ENCODE data around the gene KRT77.

Gene KRT77

DNA sequence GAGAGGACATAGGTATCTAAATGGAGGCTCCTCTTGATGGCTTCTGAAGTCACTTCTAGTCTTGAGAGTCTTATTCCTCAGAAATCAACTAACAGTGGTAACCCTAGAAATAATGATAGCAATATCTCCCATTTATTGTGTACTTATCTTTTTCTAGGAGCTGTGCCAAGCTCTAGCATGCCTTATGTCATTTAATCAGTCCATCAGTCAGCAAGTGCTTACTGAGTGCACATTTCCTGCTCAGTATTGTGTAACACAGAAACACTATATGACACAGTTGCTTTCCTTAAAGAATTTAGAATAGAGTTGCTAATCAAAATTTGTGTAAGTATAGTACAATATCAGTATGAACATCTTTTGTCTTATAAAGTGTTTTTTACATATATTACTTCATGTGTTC lies 37.3 kb upstream of the KRT77 start (continued):
- no peak for TF ChIP-seq ZNF548 (tag by site-specific recombination; IDR thresholded peaks at IDR 0.05)
- no peak for TF ChIP-seq ZNF133 (tag by site-specific recombination; IDR thresholded peaks at IDR 0.05)
- TF ChIP-seq ZNF311 (tag by site-specific recombination; IDR thresholded peaks at IDR 0.05; ENCODE audit: borderline replicate concordance): no peak
- peak; percentile 72 for TF ChIP-seq ZNF629 (tag by site-specific recombination; IDR thresholded peaks at IDR 0.05)
- TF ChIP-seq KLF8 (tag by site-specific recombination; IDR thresholded peaks at IDR 0.05): no peak
- TF ChIP-seq ZBTB7A (tag by site-specific recombination; IDR thresholded peaks at IDR 0.05; ENCODE audit: low read depth): no peak
- no peak for TF ChIP-seq ZFP41 (tag by site-specific recombination; IDR thresholded peaks at IDR 0.05; ENCODE audit: borderline replicate concordance)
- no peak for TF ChIP-seq ZNF146 (tag by site-specific recombination; IDR thresholded peaks at IDR 0.05)
- 0 out of 2 replicates have a peak, but pooled peaks have one; percentile 46 for TF ChIP-seq ZXDB (tag by site-specific recombination; IDR thresholded peaks at IDR 0.05)
- TF ChIP-seq, protein P1, sequence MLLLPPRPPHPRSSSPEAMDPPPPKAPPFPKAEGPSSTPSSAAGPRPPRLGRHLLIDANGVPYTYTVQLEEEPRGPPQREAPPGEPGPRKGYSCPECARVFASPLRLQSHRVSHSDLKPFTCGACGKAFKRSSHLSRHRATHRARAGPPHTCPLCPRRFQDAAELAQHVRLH (tag by site-specific recombination; IDR thresholded peaks at IDR 0.05): no peak
- TF ChIP-seq, protein P2, sequence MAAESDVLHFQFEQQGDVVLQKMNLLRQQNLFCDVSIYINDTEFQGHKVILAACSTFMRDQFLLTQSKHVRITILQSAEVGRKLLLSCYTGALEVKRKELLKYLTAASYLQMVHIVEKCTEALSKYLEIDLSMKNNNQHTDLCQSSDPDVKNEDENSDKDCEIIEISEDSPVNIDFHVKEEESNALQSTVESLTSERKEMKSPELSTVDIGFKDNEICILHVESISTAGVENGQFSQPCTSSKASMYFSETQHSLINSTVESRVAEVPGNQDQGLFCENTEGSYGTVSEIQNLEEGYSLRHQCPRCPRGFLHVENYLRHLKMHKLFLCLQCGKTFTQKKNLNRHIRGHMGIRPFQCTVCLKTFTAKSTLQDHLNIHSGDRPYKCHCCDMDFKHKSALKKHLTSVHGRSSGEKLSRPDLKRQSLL (tag by site-specific recombination; IDR thresholded peaks at IDR 0.05): peak; percentile 39; the same call in 1 of the 2 replicates
- TF ChIP-seq ZNF555 (tag by site-specific recombination; conservative IDR thresholded peaks at IDR 0.05): no peak
- no peak for TF ChIP-seq ZNF596 (tag by site-specific recombination; IDR thresholded peaks at IDR 0.05)
- no peak for TF ChIP-seq ZNF223 (tag by site-specific recombination; IDR thresholded peaks at IDR 0.05)
- TF ChIP-seq, protein P3, sequence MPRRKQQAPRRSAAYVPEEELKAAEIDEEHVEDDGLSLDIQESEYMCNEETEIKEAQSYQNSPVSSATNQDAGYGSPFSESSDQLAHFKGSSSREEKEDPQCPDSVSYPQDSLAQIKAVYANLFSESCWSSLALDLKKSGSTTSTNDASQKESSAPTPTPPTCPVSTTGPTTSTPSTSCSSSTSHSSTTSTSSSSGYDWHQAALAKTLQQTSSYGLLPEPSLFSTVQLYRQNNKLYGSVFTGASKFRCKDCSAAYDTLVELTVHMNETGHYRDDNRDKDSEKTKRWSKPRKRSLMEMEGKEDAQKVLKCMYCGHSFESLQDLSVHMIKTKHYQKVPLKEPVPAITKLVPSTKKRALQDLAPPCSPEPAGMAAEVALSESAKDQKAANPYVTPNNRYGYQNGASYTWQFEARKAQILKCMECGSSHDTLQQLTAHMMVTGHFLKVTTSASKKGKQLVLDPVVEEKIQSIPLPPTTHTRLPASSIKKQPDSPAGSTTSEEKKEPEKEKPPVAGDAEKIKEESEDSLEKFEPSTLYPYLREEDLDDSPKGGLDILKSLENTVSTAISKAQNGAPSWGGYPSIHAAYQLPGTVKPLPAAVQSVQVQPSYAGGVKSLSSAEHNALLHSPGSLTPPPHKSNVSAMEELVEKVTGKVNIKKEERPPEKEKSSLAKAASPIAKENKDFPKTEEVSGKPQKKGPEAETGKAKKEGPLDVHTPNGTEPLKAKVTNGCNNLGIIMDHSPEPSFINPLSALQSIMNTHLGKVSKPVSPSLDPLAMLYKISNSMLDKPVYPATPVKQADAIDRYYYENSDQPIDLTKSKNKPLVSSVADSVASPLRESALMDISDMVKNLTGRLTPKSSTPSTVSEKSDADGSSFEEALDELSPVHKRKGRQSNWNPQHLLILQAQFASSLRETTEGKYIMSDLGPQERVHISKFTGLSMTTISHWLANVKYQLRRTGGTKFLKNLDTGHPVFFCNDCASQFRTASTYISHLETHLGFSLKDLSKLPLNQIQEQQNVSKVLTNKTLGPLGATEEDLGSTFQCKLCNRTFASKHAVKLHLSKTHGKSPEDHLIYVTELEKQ (tag by site-specific recombination; IDR thresholded peaks at IDR 0.05; ENCODE audit: borderline replicate concordance): peak; percentile 32; the same call in 1 of the 2 replicates
- TF ChIP-seq ZNF112 (tag by site-specific recombination; IDR thresholded peaks at IDR 0.05): no peak
- TF ChIP-seq KLF7 (tag by site-specific recombination; IDR thresholded peaks at IDR 0.05; ENCODE audit: borderline replicate concordance): no peak
- no peak for TF ChIP-seq ZNF514 (tag by site-specific recombination; IDR thresholded peaks at IDR 0.05)
- no peak for TF ChIP-seq SALL2 (tag by site-specific recombination; IDR thresholded peaks at IDR 0.05; ENCODE audit: borderline replicate concordance)
- TF ChIP-seq ZNF654 (tag by site-specific recombination; IDR thresholded peaks at IDR 0.05; ENCODE audit: low read depth): no peak
- TF ChIP-seq ZNF274 (IDR thresholded peaks at IDR 0.05; ENCODE audit: low read length): no peak
- no peak for TF ChIP-seq ZNF274 (tag by site-specific recombination; IDR thresholded peaks at IDR 0.05; ENCODE audit: borderline replicate concordance)
- TF ChIP-seq ZNF140 (tag by site-specific recombination; IDR thresholded peaks at IDR 0.05): no peak
- no peak for TF ChIP-seq ZBTB1 (tag by site-specific recombination; IDR thresholded peaks at IDR 0.05)
- no peak for TF ChIP-seq ZNF747 (tag by site-specific recombination; IDR thresholded peaks at IDR 0.05)
- no peak for TF ChIP-seq BCL11A (tag by site-specific recombination; IDR thresholded peaks at IDR 0.05; ENCODE audit: low read depth)
- TF ChIP-seq ZNF394 (tag by site-specific recombination; IDR thresholded peaks at IDR 0.05; ENCODE audit: borderline replicate concordance): no peak
- no peak for TF ChIP-seq ZNF624 (tag by site-specific recombination; IDR thresholded peaks at IDR 0.05)
- TF ChIP-seq, protein P4, sequence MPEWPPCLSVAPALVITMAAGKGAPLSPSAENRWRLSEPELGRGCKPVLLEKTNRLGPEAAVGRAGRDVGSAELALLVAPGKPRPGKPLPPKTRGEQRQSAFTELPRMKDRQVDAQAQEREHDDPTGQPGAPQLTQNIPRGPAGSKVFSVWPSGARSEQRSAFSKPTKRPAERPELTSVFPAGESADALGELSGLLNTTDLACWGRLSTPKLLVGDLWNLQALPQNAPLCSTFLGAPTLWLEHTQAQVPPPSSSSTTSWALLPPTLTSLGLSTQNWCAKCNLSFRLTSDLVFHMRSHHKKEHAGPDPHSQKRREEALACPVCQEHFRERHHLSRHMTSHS (tag by site-specific recombination; IDR thresholded peaks at IDR 0.05): no peak
- TF ChIP-seq, protein P5, sequence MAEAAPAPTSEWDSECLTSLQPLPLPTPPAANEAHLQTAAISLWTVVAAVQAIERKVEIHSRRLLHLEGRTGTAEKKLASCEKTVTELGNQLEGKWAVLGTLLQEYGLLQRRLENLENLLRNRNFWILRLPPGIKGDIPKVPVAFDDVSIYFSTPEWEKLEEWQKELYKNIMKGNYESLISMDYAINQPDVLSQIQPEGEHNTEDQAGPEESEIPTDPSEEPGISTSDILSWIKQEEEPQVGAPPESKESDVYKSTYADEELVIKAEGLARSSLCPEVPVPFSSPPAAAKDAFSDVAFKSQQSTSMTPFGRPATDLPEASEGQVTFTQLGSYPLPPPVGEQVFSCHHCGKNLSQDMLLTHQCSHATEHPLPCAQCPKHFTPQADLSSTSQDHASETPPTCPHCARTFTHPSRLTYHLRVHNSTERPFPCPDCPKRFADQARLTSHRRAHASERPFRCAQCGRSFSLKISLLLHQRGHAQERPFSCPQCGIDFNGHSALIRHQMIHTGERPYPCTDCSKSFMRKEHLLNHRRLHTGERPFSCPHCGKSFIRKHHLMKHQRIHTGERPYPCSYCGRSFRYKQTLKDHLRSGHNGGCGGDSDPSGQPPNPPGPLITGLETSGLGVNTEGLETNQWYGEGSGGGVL (tag by site-specific recombination; IDR thresholded peaks at IDR 0.05): no peak
- no peak for TF ChIP-seq WT1 (tag by site-specific recombination; IDR thresholded peaks at IDR 0.05)
- peak; percentile 83 for TF ChIP-seq FEZF1 (tag by site-specific recombination; IDR thresholded peaks at IDR 0.05)
- no peak for TF ChIP-seq ZNF529 (tag by site-specific recombination; IDR thresholded peaks at IDR 0.05; ENCODE audit: insufficient replicate concordance)
- no peak for TF ChIP-seq ZNF791 (tag by site-specific recombination; IDR thresholded peaks at IDR 0.05)
- no peak for TF ChIP-seq ZNF585B (tag by site-specific recombination; IDR thresholded peaks at IDR 0.05)
- no peak for TF ChIP-seq ZNF132 (tag by site-specific recombination; IDR thresholded peaks at IDR 0.05; ENCODE audit: borderline replicate concordance)

Data from HEK293 (cell line).